ENCODE measurements around the gene KPNA3.
"Not testable (repeated sequence)": the region's sequence is repeated elsewhere in the genome, so short reads cannot be mapped to it uniquely, and the experiment has no call there.

The KPNA3 gene, protein sequence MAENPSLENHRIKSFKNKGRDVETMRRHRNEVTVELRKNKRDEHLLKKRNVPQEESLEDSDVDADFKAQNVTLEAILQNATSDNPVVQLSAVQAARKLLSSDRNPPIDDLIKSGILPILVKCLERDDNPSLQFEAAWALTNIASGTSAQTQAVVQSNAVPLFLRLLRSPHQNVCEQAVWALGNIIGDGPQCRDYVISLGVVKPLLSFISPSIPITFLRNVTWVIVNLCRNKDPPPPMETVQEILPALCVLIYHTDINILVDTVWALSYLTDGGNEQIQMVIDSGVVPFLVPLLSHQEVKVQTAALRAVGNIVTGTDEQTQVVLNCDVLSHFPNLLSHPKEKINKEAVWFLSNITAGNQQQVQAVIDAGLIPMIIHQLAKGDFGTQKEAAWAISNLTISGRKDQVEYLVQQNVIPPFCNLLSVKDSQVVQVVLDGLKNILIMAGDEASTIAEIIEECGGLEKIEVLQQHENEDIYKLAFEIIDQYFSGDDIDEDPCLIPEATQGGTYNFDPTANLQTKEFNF

DNA sequence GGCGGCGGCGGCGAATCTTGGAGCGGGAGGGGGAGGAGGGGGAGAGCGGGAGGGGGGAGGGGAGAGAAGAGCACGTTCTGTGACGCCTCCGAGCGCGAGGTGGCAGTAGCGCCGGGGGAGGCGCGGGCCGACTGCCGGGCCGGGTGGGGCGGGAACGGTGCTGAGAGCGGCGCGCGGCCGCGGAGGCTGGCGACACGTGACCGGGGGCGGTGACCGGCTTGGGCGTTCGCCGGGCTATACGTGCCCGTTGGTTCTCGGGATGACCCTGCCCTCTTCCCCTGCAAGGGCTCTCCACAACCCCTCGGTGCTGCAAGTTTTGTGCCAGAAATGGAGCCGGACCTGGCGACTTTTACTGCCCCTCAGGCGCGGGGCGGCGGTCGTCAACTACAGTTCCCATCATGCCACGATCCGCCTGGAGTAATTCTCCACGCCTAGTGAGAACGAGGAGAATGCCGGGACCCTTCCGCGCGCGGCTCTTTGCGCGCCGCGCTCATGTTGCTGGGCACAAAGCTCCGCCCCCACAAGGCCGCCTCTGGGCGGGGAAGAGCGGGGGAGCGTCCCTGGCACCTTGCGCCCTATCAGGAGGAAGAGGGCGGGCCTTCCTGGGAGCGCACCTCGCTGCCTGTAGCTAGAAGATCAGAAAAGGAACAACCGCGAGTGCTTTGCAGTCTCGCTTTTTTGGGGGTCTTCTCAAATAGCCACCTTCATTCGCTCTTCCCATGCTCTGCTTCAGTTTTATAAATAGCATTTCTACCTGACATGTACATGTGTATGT is at the start of gene KPNA3:
KPNA3 (minus strand) TSS at position 133 of the 775 bp plus-strand sequence. CDS start 176 bp downstream, outside the sequence.
- DNase-seq: peak; percentile 95

DNA sequence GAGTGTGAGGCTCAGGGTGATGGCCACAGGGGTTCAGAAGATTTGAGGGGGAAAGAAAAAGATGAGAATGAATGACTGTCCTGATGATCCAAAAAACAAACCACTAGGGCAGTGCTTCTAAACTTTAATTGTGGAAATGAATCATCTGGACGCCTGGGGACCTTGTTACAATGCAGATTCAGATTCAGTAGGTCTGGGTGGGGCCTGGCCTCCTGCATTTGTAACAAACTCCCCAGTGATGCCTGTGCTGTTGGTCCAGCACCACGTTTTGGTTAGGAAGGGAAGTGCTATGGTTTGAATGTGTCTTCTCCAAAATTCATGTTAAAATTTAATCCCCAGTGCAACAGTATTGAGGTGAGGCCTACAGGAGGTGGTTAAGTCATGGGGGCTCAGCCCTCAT is 49.5 kb upstream of the KPNA3 start:
- no peak for DNase-seq

DNA sequence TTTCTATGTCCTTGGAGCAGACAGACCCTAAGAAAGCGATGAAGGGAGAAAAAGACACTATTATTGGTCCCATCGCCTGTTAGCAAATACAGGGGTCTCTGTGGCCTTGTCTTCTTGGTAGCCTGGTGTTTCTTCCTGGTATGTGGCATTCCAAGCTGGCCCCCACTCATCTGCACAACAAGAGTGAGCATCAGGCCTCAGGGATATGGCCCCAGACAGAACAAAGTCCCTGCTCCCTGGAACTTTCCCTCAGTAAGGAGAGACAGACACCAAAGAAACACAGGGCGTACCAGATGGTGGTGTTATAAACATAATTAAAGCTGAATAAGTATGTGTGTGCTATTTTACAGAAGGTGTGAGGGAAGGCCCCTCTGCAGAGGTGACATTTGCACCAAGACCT is 48.2 kb upstream of the KPNA3 start:
- no peak for DNase-seq

DNA sequence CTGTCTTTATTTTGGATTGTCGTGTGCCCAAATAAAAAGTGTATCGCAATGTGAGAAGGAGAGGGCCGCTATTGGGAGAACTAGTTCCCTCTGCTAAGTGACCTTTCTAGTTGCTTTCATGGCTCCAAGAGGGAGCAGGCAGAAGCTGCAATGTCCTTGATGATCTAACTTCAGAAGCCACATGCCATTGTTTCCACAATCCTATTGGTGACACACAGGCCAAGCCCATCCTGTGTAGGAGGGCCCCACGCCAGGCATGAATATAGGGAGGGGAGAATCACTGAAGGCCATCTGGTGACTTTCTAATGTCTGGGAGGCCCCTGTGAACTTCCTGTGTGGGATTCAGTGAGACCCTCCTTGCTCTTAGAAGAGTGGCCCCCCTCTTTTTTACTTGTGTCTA is 47.8 kb upstream of the KPNA3 start:
- no peak for DNase-seq

DNA sequence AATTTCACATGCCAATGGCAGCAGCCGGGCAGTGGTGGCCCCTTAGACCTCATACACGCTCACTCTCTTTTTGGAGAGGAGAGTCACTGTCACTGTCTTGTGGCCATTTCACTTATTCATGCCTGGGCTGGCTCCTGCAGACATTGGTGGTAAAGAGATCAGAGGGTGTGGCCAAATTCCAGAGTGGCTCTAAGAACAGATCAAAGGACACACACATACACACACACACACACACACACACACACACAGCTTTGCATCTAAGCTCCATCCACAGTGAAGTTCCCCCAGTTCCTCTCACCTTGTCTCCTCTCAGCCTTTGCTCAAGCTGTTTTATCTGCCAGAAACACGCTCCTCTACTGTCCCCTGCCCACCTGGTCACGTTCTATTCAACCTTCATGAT is 46.5 kb upstream of the KPNA3 start:
- no peak for DNase-seq

DNA sequence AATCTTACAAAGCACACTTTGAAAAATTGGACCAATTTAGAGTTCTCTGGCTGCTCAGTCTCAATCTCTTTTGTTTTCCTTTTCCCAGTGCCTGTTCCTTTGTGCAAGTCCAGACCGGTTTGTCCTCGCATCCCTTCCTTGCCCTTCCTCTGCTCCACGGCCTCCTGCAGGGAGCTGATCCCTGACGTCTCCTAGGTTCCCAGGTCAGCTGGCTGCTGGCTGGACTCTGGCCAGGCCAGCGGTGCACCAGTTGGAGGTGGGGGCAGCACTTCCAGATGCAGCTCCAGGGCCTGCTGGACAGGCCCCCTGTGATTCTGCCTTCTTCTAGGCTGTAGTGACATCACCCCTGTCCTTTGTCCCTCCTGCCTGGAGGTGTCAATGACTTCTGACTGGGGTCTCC is 44.0 kb upstream of the KPNA3 start:
- DNase-seq: no peak

DNA sequence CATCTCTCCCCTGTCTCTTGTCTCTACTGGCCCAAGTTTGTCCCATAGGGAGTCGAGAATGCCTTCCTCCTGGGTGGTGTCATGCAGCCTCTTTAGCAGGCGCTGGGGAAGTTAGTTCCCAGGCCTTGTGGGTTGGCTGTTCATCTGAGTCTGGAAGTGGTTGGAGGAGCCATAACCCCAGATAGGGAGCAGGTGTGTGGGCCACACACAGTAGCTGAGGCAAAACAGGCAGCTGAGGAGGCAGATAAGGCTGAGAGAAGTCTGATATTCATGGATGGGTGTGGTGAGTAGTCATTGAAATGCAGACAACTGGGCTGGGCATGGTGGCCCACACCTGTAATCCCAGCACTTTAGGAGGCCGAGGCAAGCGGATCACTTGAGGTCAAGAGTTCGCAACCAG is 40.9 kb upstream of the KPNA3 start:
- DNase-seq: no peak

DNA sequence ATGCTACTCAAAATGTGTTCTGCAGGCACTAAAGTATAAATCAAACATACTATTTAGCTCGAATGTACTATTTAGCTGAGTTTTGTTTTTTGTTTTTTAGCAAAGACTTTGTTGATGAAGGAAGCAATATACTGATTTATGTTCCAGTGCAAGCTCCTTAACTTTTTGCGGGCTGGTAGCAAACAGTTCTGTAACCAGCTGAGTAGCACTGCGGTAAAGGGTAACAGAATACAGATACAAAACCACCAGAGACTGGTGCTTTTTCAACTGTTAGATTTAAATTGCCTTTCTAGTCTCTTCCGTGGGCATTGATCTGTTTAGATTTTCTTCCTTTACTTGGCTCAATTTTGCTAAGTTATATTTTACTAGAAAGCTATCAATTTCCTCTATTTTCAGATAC is 39.0 kb upstream of the KPNA3 start:
- DNase-seq: no peak

DNA sequence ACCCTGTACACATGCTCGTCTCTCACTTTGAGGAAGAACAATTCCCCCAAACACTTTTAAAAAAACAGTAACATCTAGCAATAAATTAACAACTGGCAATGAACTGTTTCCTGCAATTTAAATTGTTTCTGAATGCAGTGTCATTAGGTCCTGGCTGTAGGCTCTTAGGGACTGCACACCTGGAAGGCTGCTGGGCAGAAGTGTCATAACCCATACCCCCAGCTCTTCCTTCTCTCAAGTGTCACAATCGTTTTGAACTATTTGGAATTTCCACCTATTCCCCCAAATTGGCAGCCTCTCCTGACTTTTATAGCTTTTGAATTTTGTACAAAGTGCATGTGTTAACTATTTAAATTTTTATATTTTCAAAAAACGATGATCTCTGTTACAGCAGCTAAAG is 38.2 kb upstream of the KPNA3 start:
- DNase-seq: no peak

DNA sequence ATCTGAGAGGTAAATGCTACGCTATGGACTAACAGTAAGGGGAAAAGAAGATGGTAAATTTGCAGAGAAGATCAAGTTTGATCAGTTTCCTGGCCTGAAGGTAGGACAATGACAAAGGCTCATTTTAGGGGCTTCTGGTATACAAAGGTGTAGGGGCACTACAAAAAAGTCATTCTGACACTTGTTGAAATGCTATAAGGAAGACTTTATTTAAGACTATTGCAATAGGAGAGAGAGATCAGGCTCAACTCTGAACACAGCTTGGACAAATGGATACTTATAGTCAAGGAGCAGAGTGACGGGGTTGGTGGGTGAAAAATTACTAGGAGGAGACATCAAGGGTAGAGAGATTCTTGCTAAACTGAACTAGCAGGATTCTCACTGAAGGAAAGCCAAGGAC is 37.2 kb upstream of the KPNA3 start:
- no peak for DNase-seq

DNA sequence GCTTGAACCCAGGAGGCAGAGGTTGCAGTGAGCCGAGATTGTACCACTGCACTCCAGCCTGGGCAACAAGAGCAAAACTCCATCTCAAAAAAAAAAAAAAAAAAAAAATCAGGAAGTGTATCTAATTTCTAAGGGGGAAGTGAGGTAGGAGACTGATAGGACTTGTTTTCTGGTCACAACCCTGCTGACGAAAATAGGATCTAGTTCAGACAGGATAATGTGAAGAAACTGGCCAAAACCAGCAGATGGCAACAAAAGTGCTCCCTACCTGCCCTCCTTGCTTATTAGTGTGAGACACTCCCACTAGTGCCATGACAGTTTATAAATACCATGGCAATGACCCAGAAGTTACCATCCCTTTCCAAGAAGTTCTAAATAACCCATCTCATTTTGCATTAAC is 36.0 kb upstream of the KPNA3 start:
- DNase-seq: no peak

DNA sequence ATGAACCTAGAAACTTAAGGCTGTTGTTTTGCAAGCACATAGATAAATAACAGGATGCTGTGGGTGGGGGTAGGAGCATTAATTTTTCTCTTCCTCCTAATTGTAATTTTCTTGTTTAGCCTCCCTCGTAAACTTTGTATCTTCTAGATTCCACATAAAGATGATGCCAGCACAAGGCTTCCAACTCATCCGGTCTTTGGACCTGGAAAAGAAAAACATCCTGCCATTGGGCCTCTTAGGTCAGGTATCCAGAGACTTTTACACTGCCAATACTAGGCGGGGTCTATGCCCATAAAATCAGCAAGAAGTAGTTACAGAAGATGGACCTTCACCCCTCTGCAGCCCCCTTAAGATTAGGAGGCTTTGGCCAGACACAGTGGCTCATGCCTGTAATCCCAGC is 35.4 kb upstream of the KPNA3 start:
- no peak for DNase-seq

DNA sequence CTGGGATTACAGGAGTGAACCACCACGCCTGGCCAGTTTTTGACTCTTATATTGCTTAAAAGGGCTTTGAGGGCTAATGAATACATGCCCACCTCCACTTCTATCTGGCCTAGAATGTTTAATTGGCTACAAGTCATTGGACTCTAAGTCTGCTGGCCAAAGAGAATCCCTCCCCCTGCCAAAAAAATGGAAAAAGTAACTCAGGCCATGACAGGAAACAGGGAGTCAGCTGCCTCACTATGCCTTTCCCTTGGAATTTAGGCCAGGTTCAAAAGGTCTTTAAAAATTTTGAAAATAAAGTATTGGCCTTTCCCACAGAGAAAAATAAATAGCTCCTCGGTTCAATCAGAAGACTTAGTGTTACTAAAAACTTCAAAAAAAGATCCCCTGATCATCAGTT is 34.9 kb upstream of the KPNA3 start:
- DNase-seq: no peak

DNA sequence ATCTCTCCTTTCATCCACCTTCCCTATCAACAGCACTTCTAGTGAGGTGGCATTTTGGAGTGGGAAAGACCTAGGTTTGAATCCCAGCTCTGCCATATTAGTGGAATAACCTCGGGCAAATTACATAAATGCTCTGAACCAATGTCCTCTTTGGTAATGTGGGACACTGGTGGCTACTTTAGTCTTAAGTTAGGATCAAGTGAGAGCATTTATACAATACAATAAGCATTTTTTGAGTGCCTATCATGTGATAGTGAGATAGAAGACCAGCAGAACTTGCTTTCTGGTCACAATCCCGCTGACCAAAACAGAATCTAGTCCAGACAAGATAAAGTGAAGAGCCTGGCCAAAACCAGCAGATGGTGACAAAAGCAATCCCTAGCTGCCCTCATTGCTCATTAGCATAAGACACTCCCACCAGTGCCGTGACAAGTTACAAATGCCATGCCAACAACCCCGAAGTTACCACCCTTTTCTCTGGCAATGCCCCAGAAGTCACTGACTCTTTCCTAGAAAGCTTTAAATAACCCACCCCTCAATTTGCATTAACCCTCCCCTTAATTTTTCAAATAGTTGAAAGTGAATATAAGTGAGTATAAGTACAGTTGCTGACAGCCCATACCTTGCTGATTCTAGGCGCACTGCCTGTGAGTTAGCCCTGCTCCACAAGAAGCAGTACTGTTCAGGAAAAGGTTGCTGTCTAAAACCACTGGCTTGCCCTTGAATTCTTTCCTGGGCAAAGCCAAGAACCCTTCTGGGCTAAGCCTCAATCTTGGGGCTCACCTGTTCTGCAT is 28.9 kb upstream of the KPNA3 start:
- DNase-seq: no peak

DNA sequence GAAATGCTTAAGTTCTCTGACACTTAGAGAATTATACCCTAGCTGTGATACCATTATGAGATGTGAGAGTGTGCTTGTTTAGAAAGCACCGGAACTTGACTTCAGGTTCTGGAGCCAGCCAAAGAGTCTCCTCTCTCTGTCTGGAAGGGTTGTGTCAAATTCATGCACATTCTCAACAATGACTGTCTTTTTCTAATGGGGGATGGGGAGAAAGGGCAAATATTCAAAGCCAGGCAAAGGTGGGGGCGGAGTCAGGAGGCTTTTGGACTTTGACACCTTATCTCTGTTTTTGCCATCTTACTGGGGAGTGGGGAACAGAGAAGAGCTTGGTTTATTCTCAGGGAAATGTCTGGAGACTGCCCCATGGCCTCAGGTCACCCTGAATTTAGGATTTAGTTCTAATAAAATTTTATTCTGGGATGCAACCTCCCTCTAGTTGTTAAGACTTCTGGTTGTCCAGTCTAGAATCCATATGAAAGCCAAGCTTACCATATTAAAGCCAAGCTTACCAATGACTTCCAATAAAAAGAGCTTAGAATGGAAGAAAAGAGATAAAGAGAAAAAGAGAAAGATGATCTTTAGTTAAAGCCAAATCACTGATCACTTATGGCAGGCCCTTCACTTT is 28.2 kb upstream of the KPNA3 start:
- DNase-seq: no peak

DNA sequence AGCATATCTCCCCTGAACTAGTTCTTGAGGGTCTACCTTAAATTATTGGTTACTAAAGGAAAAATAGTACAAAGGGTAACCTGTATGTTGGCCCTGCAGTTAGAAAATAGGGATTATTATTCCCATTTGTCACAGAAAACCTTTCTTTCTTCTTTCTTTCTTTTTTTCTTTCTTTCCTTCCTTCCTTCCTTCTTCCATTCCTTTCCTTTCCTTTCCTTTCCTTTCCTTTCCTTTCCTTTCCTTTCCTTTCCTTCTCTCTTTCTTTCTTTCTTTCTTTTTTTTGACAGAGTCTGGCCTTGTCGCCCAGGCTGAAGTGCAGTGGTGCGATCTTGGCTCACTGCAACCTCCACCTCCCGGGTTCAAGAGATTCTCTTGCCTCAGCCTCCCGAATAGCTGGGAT is 23.6 kb upstream of the KPNA3 start:
- DNase-seq: not testable (repeated sequence)

DNA sequence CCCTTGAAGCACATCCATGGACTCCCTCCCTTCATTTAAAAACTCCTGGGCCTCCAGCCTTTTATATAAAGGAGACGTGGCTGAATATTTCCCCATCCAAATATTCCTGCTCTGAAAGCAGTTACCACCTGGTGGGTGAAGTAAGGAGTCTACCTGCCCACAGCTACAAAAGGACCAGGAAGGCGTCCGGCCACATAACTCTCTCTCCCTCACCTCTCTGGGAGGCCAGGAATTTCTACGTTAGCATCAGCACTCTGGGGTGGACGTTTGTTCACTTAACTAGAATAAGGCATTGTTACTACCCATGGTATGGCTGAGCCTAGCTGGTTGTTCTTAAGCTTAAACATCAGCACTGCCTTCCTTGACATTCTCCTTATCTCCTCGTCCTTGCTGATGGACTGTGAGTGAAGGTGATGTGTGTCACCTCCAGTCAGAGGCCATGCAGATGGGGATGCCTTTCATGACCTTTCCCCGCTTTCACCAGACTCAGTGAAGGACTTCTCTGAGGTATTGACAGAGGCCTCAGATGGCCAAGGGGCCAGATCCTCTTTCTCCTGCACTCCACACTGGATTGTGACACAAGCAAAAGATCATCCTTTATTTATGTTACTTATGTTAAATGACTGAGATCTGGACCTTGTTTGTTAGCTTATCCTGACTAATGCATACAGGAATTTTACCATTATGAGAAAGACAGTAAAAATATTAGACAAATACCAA is 22.2 kb upstream of the KPNA3 start:
- no peak for DNase-seq

DNA sequence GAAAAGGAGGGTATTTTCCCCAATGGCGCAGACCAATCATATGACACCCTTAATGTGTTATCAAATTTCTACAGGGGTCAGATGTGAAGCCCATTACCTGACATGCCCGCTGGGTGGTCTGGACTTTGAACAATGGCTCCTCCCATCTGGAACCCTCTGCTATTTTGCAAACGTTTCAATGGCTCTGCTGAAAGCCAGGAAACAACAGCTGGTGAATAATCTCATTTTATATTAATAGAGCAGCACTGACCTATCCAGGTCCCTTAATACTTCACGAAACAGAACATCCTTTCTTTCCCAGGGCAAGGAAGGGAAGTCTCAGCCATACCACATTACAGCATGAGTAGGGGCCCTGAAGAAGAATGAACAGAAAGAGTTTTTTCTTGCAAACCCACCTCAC is 20.3 kb upstream of the KPNA3 start:
- DNase-seq: no peak

DNA sequence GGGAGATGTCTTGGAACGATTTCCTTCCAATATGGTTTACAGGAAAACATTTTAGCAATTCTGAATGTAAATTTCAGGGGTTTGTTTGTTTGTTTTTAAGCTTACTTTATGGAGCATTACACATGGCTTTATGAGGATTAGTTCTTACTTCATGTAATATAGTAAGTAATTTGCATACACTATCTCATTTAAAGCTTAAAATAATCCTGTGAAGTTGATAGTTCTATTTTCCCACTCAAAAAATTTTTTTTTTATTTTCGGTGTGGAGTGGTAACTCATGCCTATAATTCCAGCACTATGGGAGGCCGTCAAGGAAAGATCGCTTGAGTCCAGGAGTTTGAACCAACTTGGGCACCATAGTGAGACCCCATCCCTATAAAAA is 19.0 kb upstream of the KPNA3 start:
- no peak for DNase-seq

DNA sequence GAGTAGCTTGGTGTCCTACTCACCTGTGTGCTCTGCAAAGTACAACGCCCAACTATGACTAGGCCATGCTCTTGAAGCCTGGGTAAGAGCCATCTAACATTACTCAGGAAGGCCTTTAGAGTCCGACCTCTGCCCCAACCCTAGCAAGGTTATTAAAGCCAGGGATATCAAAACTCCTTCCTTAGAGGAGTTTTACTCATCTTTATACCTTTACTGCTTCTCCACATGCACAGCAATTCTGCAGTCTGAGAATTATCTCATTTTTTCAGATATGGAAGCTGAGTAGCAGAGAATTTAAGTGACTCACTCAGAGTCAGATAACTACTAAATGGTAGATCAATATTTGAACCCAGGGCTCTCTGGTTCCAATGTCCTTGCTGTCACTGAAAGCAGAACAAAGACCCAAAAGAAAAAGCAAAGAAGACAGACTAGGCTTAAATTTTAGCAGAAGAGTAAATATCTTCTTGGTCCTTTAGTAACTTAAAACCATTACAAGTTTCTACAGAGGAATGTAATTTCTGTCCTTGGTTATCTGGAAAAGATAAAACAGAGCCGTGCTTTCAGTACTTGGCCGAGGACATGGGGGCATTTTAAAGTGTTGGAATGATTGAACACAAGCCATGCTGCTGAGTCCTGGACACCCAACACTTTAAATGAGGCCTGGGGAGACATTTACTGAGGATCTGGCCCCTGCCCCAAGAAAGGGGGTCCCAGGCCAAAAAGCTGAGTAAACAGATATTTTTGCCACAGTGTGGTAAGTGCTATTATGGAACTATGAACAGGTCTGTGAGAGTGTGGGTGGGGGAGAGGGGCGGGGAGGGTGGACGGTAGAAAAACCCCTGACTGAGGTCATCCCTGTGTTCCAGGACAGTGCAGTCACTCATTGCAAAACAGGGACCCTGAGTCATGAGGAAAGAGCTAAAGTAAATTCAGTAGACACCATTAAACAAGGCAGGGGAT is 18.4 kb upstream of the KPNA3 start:
- DNase-seq: no peak

DNA sequence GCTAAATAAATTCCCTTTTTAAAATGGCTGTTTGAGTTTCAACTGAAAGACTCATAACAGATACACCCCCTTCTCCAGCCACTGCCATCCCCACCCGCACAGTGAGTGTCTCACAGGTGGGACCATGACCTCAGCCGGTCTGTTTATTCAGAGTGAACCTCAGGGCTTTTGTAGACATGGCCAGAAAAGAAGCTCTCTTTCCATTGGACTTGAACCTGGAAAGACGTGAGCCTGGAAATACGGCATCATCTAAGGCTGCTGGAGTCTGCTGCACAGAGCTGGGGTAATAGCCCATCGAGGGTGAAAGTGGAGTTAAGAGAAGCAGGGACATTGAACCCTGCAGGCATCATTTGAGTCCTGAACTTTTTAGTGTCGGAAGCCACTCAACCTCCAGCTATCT is 15.2 kb upstream of the KPNA3 start:
- DNase-seq: no peak

All from stimulated activated naive CD4-positive, alpha-beta T cell treated with Interleukin-2 at 50 U/mL for 16 hours (primary cell).